GM23338 (cell line): Measurements from ENCODE around the gene BIRC5.

ENCODE experiments used
- CTCF ChIP-seq, 2 experiments: fragments of 200-600 bp in 1 of 2; sonication (generic) in 1 of 2; conservative IDR thresholded peaks; 2 replicates each; pipeline versions ENCODE4 v1.5.1 to v1.6.1; 2016 to 2017; ENCODE audit warnings: antibody characterized with exemption in 2 of 2, low read depth in 2 of 2, mild to moderate bottlenecking in 2 of 2, moderate library complexity in 1 of 2
- POLR2AphosphoS5 ChIP-seq: IDR thresholded peaks from 2 replicates; pipeline ENCODE4 v1.6.1; 2016; ENCODE audit warnings: antibody characterized with exemption, low read depth

- TF ChIP-seq CTCF (conservative IDR thresholded peaks at IDR 0.05; ENCODE audit: low read depth in 2 of 2) (no peak), POLR2AphosphoS5 (no peak)
Measured at GRCh38 chr17:78232859-78233173, 18.8 kb downstream of the BIRC5 start.
